Erythroblast (primary cell): Measurements from ENCODE around the gene ADARB1.

Experiments used
- GATA1 ChIP-seq: IDR thresholded peaks from 2 replicates; pipeline ENCODE4 v1.6.1; 2011; ENCODE audit warnings: low read depth, mild to moderate bottlenecking, control low read depth, low read length, moderate library complexity
- POLR2A ChIP-seq: IDR thresholded peaks from 2 replicates; pipeline ENCODE4 v1.6.1; 2011; ENCODE audit warnings: mild to moderate bottlenecking, low read length

GRCh38 chr21:45162115-45162514, 87.7 kb downstream of the ADARB1 start:
- TF ChIP-seq POLR2A = no peak
- no peak for TF ChIP-seq GATA1
